Endothelial cell (in vitro differentiated cells): Measurements from ENCODE around the gene WDFY2. TPM values are rescaled to one million over a fixed set of nuclear protein-coding genes. Genes with fewer than 3 reads are reported as not detected.
A peak's percentile ranks its signal among the peaks of the same experiment; 100 is the strongest.

ENCODE experiments used
- DNase-seq: peaks from one replicate; pipeline ENCODE4 v3.0.0; 2021; ENCODE audit warnings: low spot score
- H3K27ac Mint-ChIP-seq: one replicate; pipeline ENCODE4 v1.8.0; 2021; ENCODE audit warnings: mixed read lengths, inconsistent platforms; ENCODE audit not compliant: unreplicated experiment
- H3K27me3 Mint-ChIP-seq: one replicate; pipeline ENCODE4 v1.8.0; 2021; ENCODE audit warnings: mild to moderate bottlenecking, moderate library complexity, mixed read lengths, inconsistent platforms; ENCODE audit not compliant: unreplicated experiment
- H3K36me3 Mint-ChIP-seq: one replicate; pipeline ENCODE4 v1.8.0; 2021; ENCODE audit warnings: mild to moderate bottlenecking, low read depth, mixed read lengths, inconsistent platforms; ENCODE audit not compliant: unreplicated experiment
- H3K4me1 Mint-ChIP-seq: one replicate; pipeline ENCODE4 v1.8.0; 2021; ENCODE audit warnings: mild to moderate bottlenecking, mixed read lengths, inconsistent platforms; ENCODE audit not compliant: unreplicated experiment
- H3K4me3 Mint-ChIP-seq: one replicate; pipeline ENCODE4 v1.8.0; 2021; ENCODE audit warnings: mild to moderate bottlenecking, mixed read lengths, inconsistent platforms; ENCODE audit not compliant: unreplicated experiment
- H3K9me3 Mint-ChIP-seq: one replicate; pipeline ENCODE4 v1.8.0; 2021; ENCODE audit warnings: mixed read lengths, inconsistent platforms; ENCODE audit not compliant: unreplicated experiment
- total RNA-seq: library from RNA; stranded (reverse); fragmentation: NEBNext Ultra II Directional; extraction: Animal tissue kit (Norgen Biotek cat#: 25700); gene quantifications from one replicate; pipeline ENCODE4 v1.2.1, GENCODE V29; 2021; ENCODE audit not compliant: unreplicated experiment
- TF ChIP-seq, protein P1 (sequence below): fragments of 200-600 bp; sonication (generic); IDR thresholded peaks from one replicate; pipeline ENCODE4 v1.5.0; 2021; ENCODE audit warnings: antibody characterized with exemption; ENCODE audit not compliant: unreplicated experiment

WDFY2 gene
- total RNA-seq, 1 donor from 2014 or later, result 22.7 TPM

DNA sequence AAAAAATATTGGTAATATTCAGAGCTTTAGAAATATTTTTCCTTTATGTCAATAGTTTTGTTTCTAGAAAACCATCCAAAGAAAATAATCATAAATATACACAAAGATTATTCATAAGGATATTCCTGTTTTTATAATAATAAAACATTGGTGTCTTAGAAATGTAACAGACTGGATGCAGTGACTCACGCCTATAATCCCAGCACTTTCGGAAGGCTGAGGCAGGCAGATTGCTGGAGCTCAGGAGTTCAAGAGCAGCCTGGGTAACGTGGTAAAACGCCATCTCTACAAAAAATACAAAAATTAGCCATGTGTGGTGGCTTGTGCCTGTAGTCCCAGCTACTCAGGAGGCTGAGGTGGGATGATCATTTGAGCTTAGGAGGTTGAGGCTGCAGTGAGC is 112.9 kb downstream of the WDFY2 start:
- Mint-ChIP-seq H3K4me1 (no peaks in the 10 kb centered on the region), H3K36me3 (peaks cover 4% of the 10 kb centered on the region)

DNA sequence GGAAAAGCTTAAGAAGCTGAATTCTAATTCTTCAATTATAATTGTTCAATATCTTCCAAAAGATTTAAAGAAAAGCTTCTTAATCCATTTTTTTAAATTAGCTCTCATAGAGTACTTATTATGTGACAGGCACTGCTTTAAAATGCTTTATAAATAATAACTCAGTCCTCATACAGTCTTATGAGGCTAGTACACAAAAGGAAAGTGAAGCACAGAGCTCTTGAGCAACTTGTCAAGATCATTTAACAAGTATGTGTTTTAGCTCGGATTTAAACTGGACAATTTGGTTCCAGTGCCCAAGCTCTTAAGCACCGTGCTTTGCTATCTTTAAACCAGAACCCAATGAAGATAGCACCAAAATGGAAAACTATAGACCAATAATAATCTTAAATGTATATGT is 113.6 kb downstream of the WDFY2 start:
- Mint-ChIP-seq H3K4me3 (no peak overlapping the region), H3K27me3 (peaks cover 2% of the 10 kb centered on the region), H3K4me1 (no peaks in the 10 kb centered on the region), H3K9me3 (no peaks in the 10 kb centered on the region), H3K36me3 (peaks cover 4% of the 10 kb centered on the region), H3K27ac (no peak overlapping the region)
- DNase-seq, result no peak
- TF ChIP-seq, protein P1, sequence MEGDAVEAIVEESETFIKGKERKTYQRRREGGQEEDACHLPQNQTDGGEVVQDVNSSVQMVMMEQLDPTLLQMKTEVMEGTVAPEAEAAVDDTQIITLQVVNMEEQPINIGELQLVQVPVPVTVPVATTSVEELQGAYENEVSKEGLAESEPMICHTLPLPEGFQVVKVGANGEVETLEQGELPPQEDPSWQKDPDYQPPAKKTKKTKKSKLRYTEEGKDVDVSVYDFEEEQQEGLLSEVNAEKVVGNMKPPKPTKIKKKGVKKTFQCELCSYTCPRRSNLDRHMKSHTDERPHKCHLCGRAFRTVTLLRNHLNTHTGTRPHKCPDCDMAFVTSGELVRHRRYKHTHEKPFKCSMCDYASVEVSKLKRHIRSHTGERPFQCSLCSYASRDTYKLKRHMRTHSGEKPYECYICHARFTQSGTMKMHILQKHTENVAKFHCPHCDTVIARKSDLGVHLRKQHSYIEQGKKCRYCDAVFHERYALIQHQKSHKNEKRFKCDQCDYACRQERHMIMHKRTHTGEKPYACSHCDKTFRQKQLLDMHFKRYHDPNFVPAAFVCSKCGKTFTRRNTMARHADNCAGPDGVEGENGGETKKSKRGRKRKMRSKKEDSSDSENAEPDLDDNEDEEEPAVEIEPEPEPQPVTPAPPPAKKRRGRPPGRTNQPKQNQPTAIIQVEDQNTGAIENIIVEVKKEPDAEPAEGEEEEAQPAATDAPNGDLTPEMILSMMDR, result no peak

More for the DNA sequence above, 112.9 kb downstream of the WDFY2 start:
- Mint-ChIP-seq H3K9me3 (no peaks in the 10 kb centered on the region), H3K27me3 (peaks cover 2% of the 10 kb centered on the region), H3K27ac (no peak overlapping the region), H3K4me3 (no peak overlapping the region)
- TF ChIP-seq, protein P1, result no peak
- no peak for DNase-seq

DNA sequence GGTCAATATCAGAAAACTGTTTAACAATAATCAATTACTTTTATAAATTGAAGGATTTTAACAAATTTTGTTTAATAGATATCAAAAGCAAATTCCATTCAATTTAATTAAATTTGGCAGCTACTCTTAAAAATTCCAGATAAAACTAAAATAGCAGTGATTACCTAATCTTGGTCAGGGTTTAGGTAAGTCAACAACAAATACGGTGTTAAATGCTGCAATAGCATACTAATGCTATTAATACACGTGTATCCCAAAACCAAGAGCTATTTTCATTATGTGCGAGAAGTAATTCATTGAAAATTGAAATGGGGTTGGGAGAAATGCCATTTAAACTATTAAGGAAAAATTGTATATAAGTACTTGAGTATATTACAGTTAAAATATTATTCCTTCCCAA is 114.1 kb downstream of the WDFY2 start:
- Mint-ChIP-seq H3K4me1 (no peaks in the 10 kb centered on the region), H3K27me3 (peaks cover 2% of the 10 kb centered on the region), H3K27ac (no peak overlapping the region), H3K9me3 (no peaks in the 10 kb centered on the region), H3K36me3 (peaks cover 4% of the 10 kb centered on the region), H3K4me3 (no peak overlapping the region)
- TF ChIP-seq, protein P1, result no peak
- no peak for DNase-seq

DNA sequence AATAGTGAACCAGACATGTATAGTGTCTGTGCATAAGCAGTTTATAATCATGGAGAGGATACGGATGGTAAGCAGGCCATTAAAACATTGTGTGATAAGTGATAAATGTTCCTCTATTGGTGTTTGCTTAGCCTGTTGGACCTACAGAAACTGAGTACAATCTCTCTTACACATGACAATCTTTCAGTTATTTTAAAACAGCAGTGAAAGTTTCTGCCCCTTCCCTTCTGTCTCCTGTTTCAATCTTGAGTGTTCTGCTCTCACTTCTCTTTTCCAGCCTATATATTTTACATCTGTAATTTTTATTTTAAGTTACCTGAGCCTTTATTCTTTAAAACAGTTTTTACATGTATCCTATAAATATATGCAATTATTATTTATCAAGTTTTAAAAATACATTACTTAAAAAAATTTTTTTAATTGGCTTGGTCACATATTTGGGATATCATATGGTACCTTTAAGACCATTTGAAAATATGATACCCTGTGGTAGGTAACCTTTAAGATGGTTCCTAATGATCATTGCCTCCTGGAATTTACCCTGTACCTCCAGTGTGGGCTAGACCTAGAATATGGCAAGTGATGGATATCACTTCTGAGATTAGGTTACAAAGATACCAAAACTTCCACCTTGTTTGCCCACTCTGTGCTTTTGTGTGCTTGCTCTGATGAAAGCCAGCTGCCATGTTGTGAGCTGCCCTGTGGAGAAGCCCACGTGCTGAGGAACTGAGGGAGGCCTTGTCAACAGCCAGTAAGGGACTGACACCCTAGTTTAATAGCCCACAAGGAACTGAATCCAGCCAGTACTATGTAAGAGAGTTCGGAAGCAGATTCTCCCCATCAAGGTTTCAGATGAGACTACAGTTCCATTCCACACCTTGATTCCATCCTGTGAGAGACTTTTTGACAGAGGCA is 120.4 kb downstream of the WDFY2 start:
- H3K36me3 Mint-ChIP-seq, result peaks cover 10% of the 10 kb centered on the region
- no peak for DNase-seq
- H3K4me1 Mint-ChIP-seq, result peaks cover 12% of the 10 kb centered on the region
- no peaks in the 10 kb centered on the region for H3K27me3 Mint-ChIP-seq
- H3K9me3 Mint-ChIP-seq, result no peaks in the 10 kb centered on the region
- no peak overlapping the region for H3K27ac Mint-ChIP-seq
- H3K4me3 Mint-ChIP-seq, result no peak overlapping the region
- TF ChIP-seq, protein P1, result no peak

DNA sequence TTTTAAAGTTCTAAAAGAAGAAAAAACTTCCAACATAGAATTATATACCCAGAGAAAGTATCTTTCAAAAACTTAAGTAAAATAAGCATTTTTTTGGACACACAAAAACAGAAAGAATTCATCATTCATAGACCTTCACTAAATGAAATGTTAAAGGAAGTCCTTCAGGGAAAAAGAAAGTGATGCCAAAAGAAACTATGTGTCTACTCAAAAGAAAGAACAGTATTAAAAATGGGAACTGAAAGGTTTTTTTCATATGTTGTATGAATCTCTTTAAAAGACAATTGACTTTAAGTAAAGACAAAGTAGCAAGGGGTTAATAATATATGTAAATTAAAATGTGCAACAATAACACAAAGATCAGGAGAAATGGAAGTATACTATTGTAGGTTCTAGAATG is 123.2 kb downstream of the WDFY2 start:
- Mint-ChIP-seq H3K27ac (no peak overlapping the region), H3K4me1 (peaks cover 12% of the 10 kb centered on the region), H3K36me3 (peaks cover 10% of the 10 kb centered on the region), H3K9me3 (no peaks in the 10 kb centered on the region), H3K27me3 (peaks cover 2% of the 10 kb centered on the region), H3K4me3 (peak overlapping the region; percentile 54)
- no peak for DNase-seq
- TF ChIP-seq, protein P1, result no peak
